IPS DF 6.9 (cell line): ENCODE data around the gene GATAD1.
"Not testable (repeated sequence)": the region's sequence is repeated elsewhere in the genome, so short reads cannot be mapped to it uniquely, and the experiment has no call there.

Experiments used
- DNase-seq: peaks from one replicate; pipeline ENCODE4 v3.0.0-alpha.2; 2013; ENCODE audit warnings: low read depth, low spot score
- H3K27ac ChIP-seq: one replicate; pipeline ENCODE4 v1.5.1; 2013; ENCODE audit warnings: low read length, control low read depth
- H3K27me3 ChIP-seq: 2 replicates; pipeline ENCODE4 v1.6.1; 2013; ENCODE audit warnings: mild to moderate bottlenecking, low read length; ENCODE audit not compliant: control insufficient read depth, insufficient read depth
- H3K36me3 ChIP-seq: 2 replicates; pipeline ENCODE4 v1.6.1; 2013; ENCODE audit warnings: low read length; ENCODE audit not compliant: control insufficient read depth, insufficient read depth
- H3K4me1 ChIP-seq: 2 replicates; pipeline ENCODE4 v1.6.1; 2013; ENCODE audit warnings: low read length; ENCODE audit not compliant: control insufficient read depth, insufficient read depth
- H3K4me3 ChIP-seq: 2 replicates; pipeline ENCODE4 v1.5.1; 2013; ENCODE audit warnings: mild to moderate bottlenecking, low read length
- H3K9me3 ChIP-seq: 2 replicates; pipeline ENCODE4 v1.6.1; 2013; ENCODE audit warnings: low read length, inconsistent platforms; ENCODE audit not compliant: control insufficient read depth, insufficient read depth
- WGBS: extraction: QIAGEN DNeasy Blood & Tissue Kit; methylation state at CpG from one replicate; pipeline ENCODE4 v1.1.7; 2013; ENCODE audit warnings: mixed read lengths, missing lambda C conversion rate; ENCODE audit not compliant: insufficient read length, insufficient coverage; 5-methylcytosine and 5-hydroxymethylcytosine counted together

GATAD1 gene, protein sequence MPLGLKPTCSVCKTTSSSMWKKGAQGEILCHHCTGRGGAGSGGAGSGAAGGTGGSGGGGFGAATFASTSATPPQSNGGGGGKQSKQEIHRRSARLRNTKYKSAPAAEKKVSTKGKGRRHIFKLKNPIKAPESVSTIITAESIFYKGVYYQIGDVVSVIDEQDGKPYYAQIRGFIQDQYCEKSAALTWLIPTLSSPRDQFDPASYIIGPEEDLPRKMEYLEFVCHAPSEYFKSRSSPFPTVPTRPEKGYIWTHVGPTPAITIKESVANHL

DNA sequence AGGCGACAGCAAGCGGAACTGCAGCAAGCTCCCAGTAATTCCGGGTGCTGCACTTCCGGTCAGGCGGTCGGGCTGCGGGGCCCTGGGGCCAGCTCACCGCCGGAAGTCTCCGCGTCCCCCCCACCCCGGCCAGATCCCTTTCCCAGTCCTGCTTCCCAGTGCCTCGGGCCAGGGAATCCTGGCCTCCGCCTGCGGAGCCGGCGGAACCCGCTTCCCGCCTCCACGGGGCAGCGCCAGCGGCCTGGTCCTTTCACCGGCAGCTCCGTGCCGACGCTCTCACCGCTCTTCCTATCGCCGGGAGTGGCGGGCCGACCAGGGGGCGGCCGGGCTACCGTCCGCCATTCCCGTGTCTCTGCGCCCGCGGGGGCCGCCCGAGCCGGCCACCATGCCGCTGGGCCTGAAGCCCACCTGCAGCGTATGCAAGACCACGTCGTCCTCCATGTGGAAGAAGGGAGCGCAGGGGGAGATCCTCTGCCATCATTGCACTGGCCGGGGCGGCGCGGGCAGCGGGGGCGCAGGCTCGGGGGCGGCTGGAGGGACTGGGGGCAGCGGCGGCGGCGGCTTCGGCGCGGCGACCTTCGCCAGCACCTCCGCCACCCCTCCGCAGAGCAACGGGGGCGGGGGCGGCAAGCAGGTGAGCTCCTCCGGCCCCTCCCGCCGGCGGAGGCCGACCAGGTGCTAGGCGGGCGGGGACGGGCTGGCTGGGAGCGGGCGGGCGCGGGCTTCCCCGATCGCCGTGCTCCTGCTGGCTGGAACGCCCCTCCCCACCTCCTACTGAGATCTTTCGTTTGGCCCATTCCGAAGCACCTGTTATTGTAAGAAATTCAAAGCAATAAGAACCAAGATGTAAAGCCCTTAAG, at the start of gene GATAD1:
GATAD1 (plus strand) TSS at position 138 of the 860 bp plus-strand sequence; CDS start at position 386, 248 bp downstream.
- whole genome bisulfite sequencing: no CpG with 5 or more reads among the region's 87 CpGs
- peaks cover 7% of the 10 kb centered on the region; the same call in 1 of the 2 replicates for H3K36me3 ChIP-seq
- H3K27me3 ChIP-seq: no peaks in the 10 kb centered on the region
- no peak within 1 kb of the TSS for H3K27ac ChIP-seq
- H3K4me1 ChIP-seq: no peaks in the 10 kb centered on the region
- DNase-seq: peak; percentile 85
- peak within 1 kb of the TSS; percentile 92 for H3K4me3 ChIP-seq
- no peaks in the 10 kb centered on the region for H3K9me3 ChIP-seq

DNA sequence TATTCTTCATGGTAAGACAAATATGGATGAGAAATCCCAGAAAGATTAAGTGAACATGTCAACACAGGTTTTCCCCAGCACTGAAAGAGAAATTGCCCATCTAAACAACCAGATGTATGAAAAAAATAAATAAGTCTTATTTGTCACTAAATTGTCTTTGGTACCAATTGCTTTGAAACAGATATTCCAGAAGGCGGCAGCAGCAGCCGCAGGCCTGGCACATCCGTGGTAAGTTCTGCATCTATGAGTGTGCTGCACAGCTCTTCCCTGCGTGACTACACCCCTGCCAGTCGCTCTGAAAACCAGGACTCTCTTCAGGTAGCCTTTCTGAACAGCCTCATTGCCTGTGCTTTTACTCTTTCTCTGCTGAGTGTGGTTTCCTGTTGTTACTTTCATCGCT, 49.7 kb upstream of the GATAD1 start:
- no peaks in the 10 kb centered on the region for H3K4me1 ChIP-seq
- no peaks in the 10 kb centered on the region for H3K27me3 ChIP-seq
- no peak overlapping the region for H3K27ac ChIP-seq
- H3K9me3 ChIP-seq: no peaks in the 10 kb centered on the region
- peaks cover 6% of the 10 kb centered on the region; the same call in 1 of the 2 replicates for H3K36me3 ChIP-seq
- DNase-seq: no peak
- H3K4me3 ChIP-seq: no peak overlapping the region
- WGBS: no CpG with 5 or more reads among the region's 6 CpGs

DNA sequence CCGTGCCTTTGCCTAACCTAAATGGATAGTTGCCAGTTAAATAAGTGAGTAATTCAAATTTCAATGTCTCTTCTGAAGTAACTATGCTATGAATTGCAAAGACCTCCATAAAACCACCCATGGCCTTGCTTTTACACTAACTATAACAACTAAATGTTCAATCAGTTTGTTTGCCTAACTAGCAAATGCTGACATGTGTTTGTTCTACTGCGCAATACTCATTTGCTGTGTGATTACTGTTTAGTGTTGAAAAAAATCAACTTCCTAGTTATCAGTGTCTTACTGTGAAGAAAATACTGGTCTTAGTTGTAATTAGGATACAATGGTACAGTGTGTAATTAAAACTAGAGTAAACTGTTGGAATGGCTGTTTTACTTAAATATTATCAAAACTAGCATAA, 47.3 kb upstream of the GATAD1 start:
- peaks cover 6% of the 10 kb centered on the region; the same call in 1 of the 2 replicates for H3K36me3 ChIP-seq
- no CpG with 5 or more reads among the region's 2 CpGs for WGBS

DNA sequence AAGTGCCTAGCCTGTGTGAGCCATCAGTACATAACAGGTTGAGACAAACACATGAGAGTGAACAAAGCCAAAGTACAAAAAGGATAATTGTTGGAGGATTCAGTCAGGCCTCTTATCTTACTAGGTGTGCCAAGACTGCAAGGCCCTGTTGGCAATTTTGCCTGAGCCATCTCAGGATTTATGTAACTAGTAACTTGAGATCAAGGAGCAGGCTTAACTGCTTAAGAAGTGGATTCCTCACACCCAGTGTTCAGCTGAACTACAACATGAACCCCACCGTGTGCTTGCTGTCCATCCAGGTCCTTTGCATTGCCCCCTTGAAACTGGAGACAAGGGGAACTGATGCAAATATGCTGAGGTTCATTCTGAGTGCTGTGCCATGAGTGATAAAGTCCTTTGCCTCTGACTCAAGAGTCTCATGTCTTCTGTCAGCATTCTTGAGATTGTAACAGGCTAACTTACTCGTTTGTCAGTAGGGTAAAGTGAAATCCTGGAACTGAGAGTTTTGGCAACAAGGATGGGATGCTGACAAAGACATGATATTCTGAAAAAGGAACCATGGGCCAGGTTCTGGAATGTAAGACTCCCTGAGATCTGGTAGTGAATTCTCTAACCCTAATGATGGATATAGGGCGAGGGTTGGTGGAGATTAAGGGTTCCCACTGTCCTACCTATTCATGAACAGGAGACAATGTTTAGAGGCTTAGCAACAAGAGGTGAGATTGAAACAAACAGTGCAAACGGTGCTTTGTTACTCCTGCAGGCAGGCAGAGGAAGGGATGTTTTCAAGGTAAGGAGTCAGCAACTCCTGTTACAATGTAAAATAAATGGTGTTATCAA, 44.1 kb upstream of the GATAD1 start:
- H3K9me3 ChIP-seq: no peaks in the 10 kb centered on the region
- no peak overlapping the region for H3K4me3 ChIP-seq
- no peak for DNase-seq
- H3K4me1 ChIP-seq: no peaks in the 10 kb centered on the region
- no peak overlapping the region for H3K27ac ChIP-seq
- no CpG with 5 or more reads among the region's 4 CpGs for WGBS
- peaks cover 4% of the 10 kb centered on the region; the same call in 1 of the 2 replicates for H3K36me3 ChIP-seq
- no peaks in the 10 kb centered on the region for H3K27me3 ChIP-seq

More for the DNA sequence above, 47.3 kb upstream of the GATAD1 start:
- Histone ChIP-seq H3K9me3 (no peaks in the 10 kb centered on the region), H3K4me3 (no peak overlapping the region), H3K27ac (no peak overlapping the region), H3K4me1 (no peaks in the 10 kb centered on the region), H3K27me3 (no peaks in the 10 kb centered on the region)
- no peak for DNase-seq

DNA sequence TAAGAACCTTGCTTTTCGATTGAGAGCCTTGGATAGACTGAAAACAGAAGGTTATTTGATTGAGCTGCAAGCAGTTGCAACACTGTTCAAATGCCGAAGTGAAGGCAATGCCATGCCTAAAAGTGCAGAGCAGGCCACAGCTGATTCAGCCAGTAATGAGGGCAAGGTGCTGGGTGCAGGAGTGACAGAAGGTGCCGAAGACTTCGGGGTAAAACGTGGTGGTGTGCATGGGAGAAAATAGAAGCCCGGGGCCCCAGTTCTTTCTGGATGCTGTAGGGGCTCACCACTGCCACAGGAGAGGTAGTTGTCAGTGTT, 43.6 kb upstream of the GATAD1 start:
- Histone ChIP-seq H3K27ac (no peak overlapping the region), H3K9me3 (no peaks in the 10 kb centered on the region)

DNA sequence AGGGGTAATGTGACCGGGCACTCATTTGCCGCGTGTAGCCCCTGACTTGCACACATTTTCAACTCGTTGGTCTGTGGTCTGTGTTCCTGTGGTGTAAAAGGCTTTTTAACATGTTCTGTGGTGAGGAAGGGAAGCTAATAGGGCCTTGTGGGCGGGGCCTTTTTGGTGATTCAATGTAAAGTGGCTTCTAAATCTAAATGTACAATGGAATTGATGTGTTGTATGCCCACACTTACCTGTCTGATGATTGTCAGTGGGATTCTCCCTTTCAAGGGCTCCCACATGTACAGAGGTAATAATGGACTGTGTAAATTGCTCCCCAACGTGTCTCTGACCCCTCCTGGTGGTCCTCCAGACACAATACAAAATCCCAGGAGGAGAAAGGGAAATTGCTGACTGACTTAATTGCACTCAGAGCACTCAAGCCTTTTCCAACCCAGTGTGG, 43.1 kb upstream of the GATAD1 start:
- no peaks in the 10 kb centered on the region for H3K36me3 ChIP-seq
- no peaks in the 10 kb centered on the region for H3K27me3 ChIP-seq
- no peak for DNase-seq
- no peaks in the 10 kb centered on the region for H3K9me3 ChIP-seq
- no peak overlapping the region for H3K4me3 ChIP-seq
- H3K4me1 ChIP-seq: no peaks in the 10 kb centered on the region
- WGBS: no CpG with 5 or more reads among the region's 6 CpGs
- H3K27ac ChIP-seq: no peak overlapping the region

More for the DNA sequence above, 43.6 kb upstream of the GATAD1 start:
- Histone ChIP-seq H3K27me3 (no peaks in the 10 kb centered on the region), H3K4me1 (no peaks in the 10 kb centered on the region), H3K36me3 (no peaks in the 10 kb centered on the region; the same call in 1 of the 2 replicates), H3K4me3 (no peak overlapping the region)
- no CpG with 5 or more reads among the region's 6 CpGs for WGBS
- no peak for DNase-seq

DNA sequence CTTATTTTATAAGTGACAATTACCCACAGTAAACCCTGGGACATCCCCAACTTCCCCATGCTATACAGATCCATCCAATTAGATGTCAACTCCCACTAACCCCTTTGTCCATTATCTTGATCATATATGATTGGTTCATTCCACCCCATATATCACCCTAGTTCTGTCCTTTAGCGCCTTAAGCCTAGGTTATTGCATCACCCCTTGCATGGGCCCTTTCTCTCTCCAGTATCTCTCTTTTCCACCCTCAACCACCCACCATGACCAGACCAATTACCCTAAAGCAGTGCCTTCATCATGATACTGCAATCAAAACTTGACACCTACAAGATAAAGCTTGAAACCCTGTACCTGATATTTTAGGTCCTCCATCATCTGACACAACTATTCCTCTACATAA, 37.9 kb upstream of the GATAD1 start:
- no peak for DNase-seq
- no peaks in the 10 kb centered on the region for H3K9me3 ChIP-seq
- no peak overlapping the region for H3K27ac ChIP-seq
- no peaks in the 10 kb centered on the region for H3K4me1 ChIP-seq
- H3K27me3 ChIP-seq: no peaks in the 10 kb centered on the region
- H3K4me3 ChIP-seq: no peak overlapping the region
- no CpG with 5 or more reads among the region's 1 CpG for WGBS
- no peaks in the 10 kb centered on the region for H3K36me3 ChIP-seq

DNA sequence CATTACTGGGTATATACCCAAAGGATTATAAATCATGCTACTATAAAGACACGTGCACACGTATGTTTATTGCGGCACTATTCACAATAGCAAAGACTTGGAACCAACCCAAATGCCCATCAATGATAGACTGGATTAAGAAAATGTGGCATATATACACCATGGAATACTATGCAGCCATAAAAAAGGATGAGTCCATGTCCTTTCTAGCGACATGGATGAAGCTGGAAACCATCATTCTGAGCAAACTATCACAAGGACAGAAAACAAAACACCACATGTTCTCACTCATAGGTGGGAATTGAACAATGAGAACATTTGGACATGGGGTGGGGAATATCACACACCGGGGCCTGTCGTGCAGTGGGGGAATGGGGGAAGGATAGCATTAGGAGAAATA, 37.1 kb upstream of the GATAD1 start:
- not testable (repeated sequence) for H3K4me1 ChIP-seq, H3K36me3 ChIP-seq, H3K9me3 ChIP-seq, H3K27me3 ChIP-seq, DNase-seq, H3K27ac ChIP-seq, H3K4me3 ChIP-seq
- WGBS: no CpG with 5 or more reads among the region's 6 CpGs

DNA sequence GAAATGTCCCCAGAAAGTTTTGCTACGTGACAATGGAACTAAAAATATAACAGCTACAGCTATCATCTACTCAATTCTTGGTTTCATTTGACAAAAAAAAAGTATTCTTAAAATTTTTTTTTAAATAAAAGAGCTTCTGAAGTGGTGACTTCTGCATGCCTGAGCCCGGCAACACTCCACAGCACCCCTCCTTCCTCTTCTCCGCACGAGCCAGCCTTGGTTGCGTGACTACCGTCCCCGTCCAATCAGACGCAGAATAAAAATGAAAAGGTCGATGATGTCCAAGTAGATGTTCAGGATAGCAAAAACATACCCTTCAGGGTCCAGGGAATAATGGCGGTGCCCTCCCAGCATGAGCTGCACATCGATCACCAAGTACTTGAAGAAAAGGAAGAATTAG, 34.5 kb upstream of the GATAD1 start:
- no peaks in the 10 kb centered on the region for H3K4me1 ChIP-seq
- H3K27ac ChIP-seq: no peak overlapping the region
- no peak for DNase-seq
- no peaks in the 10 kb centered on the region for H3K27me3 ChIP-seq
- H3K36me3 ChIP-seq: no peaks in the 10 kb centered on the region
- no peaks in the 10 kb centered on the region for H3K9me3 ChIP-seq
- no peak overlapping the region for H3K4me3 ChIP-seq
- no CpG with 5 or more reads among the region's 11 CpGs for WGBS

DNA sequence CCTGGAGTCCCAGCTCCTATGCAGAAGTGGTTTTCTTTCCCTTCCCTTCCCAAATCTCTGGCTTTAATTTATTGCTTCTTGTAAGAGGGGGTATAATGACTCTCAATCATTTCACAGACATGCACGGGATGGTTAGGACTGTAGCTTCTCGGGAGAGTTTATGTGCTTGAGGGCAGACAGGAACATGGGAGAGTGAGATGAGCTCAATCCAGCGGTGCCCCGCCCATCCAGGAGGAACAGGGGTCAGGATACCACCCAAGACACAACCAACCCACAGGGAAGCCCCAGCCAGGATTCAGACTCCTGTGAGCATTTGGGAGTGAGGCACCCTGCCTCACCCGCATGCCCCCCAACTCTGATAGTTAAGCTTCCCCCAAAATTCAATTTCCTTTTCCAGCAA, 33.7 kb upstream of the GATAD1 start:
- DNase-seq: no peak
- no peaks in the 10 kb centered on the region for H3K9me3 ChIP-seq
- H3K27me3 ChIP-seq: no peaks in the 10 kb centered on the region
- no peak overlapping the region for H3K27ac ChIP-seq
- H3K4me1 ChIP-seq: no peaks in the 10 kb centered on the region
- H3K4me3 ChIP-seq: no peak overlapping the region
- WGBS: no CpG with 5 or more reads among the region's 5 CpGs
- no peaks in the 10 kb centered on the region for H3K36me3 ChIP-seq
